HCT116 (cell line): ENCODE data around the gene CCDC88C.

Experiments
- CBX3 ChIP-seq: IDR thresholded peaks from 2 replicates; pipeline ENCODE4 v1.6.1; 2012; ENCODE audit warnings: low read depth
- EZH2 ChIP-seq: fragments of 200-600 bp; sonication (generic); IDR thresholded peaks from 2 replicates; pipeline ENCODE4 v1.6.1; 2017; ENCODE audit warnings: antibody characterized with exemption, mixed run types
- POLR2A ChIP-seq: IDR thresholded peaks from 2 replicates; pipeline ENCODE4 v1.7.0; 2011; ENCODE audit warnings: borderline replicate concordance; ENCODE audit not compliant: insufficient read depth, insufficient read length; ENCODE audit errors: extremely low read depth
- SIN3A ChIP-seq: IDR thresholded peaks from 2 replicates; pipeline ENCODE4 v1.6.1; 2012; ENCODE audit warnings: low read depth
- TF ChIP-seq, protein P1 (sequence below), 3 experiments: fragments of 200-600 bp in 1 of 3; sonication (generic) in 1 of 3; IDR thresholded peaks in 2 of 3; conservative IDR thresholded peaks in 1 of 3; 2 replicates each; pipeline ENCODE4 v1.5.1; 2012 to 2017; ENCODE audit warnings: low read depth in 2 of 3, low read length in 2 of 3, antibody characterized with exemption in 1 of 3, borderline replicate concordance in 1 of 3, control low read depth in 1 of 3, mild to moderate bottlenecking in 1 of 3, mixed read lengths in 1 of 3, mixed run types in 1 of 3, moderate library complexity in 1 of 3; ENCODE audit not compliant: insufficient read depth in 1 of 3
- TF ChIP-seq, protein P2 (sequence below): IDR thresholded peaks from 2 replicates; pipeline ENCODE4 v1.6.1; 2012

DNA sequence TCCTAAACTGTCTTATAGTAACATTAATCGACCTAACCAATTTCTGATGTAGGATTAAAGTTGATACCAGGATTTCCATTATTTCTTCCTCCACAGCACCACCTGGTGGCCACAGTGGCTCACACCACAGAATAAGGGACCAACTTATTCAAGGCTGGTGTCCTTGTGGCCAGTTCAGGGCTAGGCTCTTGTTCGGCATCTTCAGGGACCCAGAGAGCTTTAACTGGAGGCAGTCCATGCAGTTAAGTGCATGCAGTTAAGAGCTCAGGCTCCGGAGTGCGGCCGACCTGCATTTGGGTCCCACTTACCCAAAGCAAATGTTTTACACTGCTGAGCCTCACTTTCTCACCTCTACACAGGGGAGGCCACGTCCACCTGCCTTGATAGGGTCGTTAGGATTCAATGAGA, 131.1 kb downstream of the CCDC88C start:
- no peak for TF ChIP-seq SIN3A
- TF ChIP-seq EZH2: no peak
- TF ChIP-seq CBX3: no peak
- TF ChIP-seq, protein P1, sequence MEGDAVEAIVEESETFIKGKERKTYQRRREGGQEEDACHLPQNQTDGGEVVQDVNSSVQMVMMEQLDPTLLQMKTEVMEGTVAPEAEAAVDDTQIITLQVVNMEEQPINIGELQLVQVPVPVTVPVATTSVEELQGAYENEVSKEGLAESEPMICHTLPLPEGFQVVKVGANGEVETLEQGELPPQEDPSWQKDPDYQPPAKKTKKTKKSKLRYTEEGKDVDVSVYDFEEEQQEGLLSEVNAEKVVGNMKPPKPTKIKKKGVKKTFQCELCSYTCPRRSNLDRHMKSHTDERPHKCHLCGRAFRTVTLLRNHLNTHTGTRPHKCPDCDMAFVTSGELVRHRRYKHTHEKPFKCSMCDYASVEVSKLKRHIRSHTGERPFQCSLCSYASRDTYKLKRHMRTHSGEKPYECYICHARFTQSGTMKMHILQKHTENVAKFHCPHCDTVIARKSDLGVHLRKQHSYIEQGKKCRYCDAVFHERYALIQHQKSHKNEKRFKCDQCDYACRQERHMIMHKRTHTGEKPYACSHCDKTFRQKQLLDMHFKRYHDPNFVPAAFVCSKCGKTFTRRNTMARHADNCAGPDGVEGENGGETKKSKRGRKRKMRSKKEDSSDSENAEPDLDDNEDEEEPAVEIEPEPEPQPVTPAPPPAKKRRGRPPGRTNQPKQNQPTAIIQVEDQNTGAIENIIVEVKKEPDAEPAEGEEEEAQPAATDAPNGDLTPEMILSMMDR (IDR thresholded peaks at IDR 0.05 in 2 of 3, conservative IDR thresholded peaks at IDR 0.05 in 1 of 3; ENCODE audit: borderline replicate concordance in 1 of 3, insufficient read depth in 1 of 3, low read depth in 2 of 3, low read length in 2 of 3): peak; percentile 79 to 95 (median 88)
- TF ChIP-seq, protein P2, sequence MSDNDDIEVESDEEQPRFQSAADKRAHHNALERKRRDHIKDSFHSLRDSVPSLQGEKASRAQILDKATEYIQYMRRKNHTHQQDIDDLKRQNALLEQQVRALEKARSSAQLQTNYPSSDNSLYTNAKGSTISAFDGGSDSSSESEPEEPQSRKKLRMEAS: no peak
- TF ChIP-seq POLR2A: no peak
